Activated naive CD4-positive, alpha-beta T cell treated with anti-CD3 and anti-CD28 coated beads, Interleukin-2, amount 10 ng/mL, durations not matched to agents 7 days and 5 days (primary cell): ENCODE results near the gene GPC2.
"Not testable (repeated sequence)": the region's sequence is repeated elsewhere in the genome, so short reads cannot be mapped to it uniquely, and the experiment has no call there.

Experiments
- CTCF ChIA-PET: fragments of 350-600 bp; sonication (Branson Sonifier 250); formaldehyde crosslinking; loops from one replicate; lab custom pipeline; 2021; ENCODE audit warnings: antibody characterized with exemption; lab: Charles Lee
- DNase-seq: peaks from one replicate; pipeline ENCODE4 v3.0.0-alpha.2; 2020
- H3K27ac Mint-ChIP-seq: one replicate; pipeline ENCODE4 v1.8.0; 2021; ENCODE audit warnings: mild to moderate bottlenecking, moderate library complexity, mixed read lengths
- H3K27me3 Mint-ChIP-seq: one replicate; pipeline ENCODE4 v1.8.0; 2021; ENCODE audit warnings: mild to moderate bottlenecking, mixed read lengths
- H3K36me3 Mint-ChIP-seq: one replicate; pipeline ENCODE4 v1.8.0; 2021; ENCODE audit warnings: mixed read lengths
- H3K4me1 Mint-ChIP-seq: one replicate; pipeline ENCODE4 v1.8.0; 2021; ENCODE audit warnings: mixed read lengths
- H3K4me3 Mint-ChIP-seq: one replicate; pipeline ENCODE4 v1.8.0; 2021; ENCODE audit warnings: mild to moderate bottlenecking, moderate library complexity, mixed read lengths
- H3K9me3 Mint-ChIP-seq: one replicate; pipeline ENCODE4 v1.8.0; 2021; ENCODE audit warnings: mixed read lengths

The GPC2 gene

GRCh38 chr7:100141555-100141949 lies 35.6 kb downstream of the GPC2 start:
- H3K27ac Mint-ChIP-seq = no peak overlapping the region
- CTCF ChIA-PET = interaction anchor here (1.1 to 2.0 kb wide), 2 partner anchors 9 to 76 kb away, joined by 3 to 10 read pairs; no protein-coding TSS in a partner anchor
- peaks cover 8% of the 10 kb centered on the region for H3K27me3 Mint-ChIP-seq
- H3K36me3 Mint-ChIP-seq = no peaks in the 10 kb centered on the region
- H3K4me1 Mint-ChIP-seq = peaks cover 19% of the 10 kb centered on the region
- no peak overlapping the region for H3K4me3 Mint-ChIP-seq
- DNase-seq = no peak
- H3K9me3 Mint-ChIP-seq = no peaks in the 10 kb centered on the region

- CTCF ChIA-PET = interaction anchor here (0.7 to 1.7 kb wide), 6 partner anchors 10 to 270 kb away, joined by 3 to 13 read pairs (median 4); partner anchors contain the start of gene LAMTOR4
- Mint-ChIP-seq H3K27me3 (peaks cover 16% of the 10 kb centered on the region), H3K4me3 (no peak overlapping the region), H3K36me3 (no peaks in the 10 kb centered on the region), H3K9me3 (no peaks in the 10 kb centered on the region), H3K27ac (peak overlapping the region; percentile 68), H3K4me1 (peaks cover 19% of the 10 kb centered on the region)
- DNase-seq = no peak
Measured at GRCh38 chr7:100137851-100138760, 39.1 kb downstream of the GPC2 start.

- DNase-seq = peak; percentile 81
- CTCF ChIA-PET = interaction anchor here (0.6 to 5.0 kb wide), 39 partner anchors 9 to 456 kb away, joined by 3 to 46 read pairs (median 5); partner anchors contain the start of genes AP4M1 and MCM7
- Mint-ChIP-seq H3K36me3 (no peaks in the 10 kb centered on the region), H3K27ac (no peak overlapping the region), H3K27me3 (peaks cover 16% of the 10 kb centered on the region), H3K9me3 (no peaks in the 10 kb centered on the region), H3K4me1 (peaks cover 36% of the 10 kb centered on the region), H3K4me3 (no peak overlapping the region)
Measured at GRCh38 chr7:100132697-100133151, 44.5 kb downstream of the GPC2 start.

GRCh38 chr7:100132126-100132525 lies 45.1 kb downstream of the GPC2 start:
- H3K36me3 Mint-ChIP-seq = no peaks in the 10 kb centered on the region
- CTCF ChIA-PET = interaction anchor here (0.6 to 5.0 kb wide), 28 partner anchors 8 to 457 kb away, joined by 3 to 46 read pairs (median 5); partner anchors contain the start of genes AP4M1 and MCM7
- no peak for DNase-seq
- no peaks in the 10 kb centered on the region for H3K9me3 Mint-ChIP-seq
- H3K4me1 Mint-ChIP-seq = peaks cover 34% of the 10 kb centered on the region
- H3K27me3 Mint-ChIP-seq = peaks cover 16% of the 10 kb centered on the region
- H3K27ac Mint-ChIP-seq = no peak overlapping the region
- H3K4me3 Mint-ChIP-seq = no peak overlapping the region

GRCh38 chr7:100130608-100131453 lies 46.4 kb downstream of the GPC2 start:
- Mint-ChIP-seq H3K9me3 (no peaks in the 10 kb centered on the region), H3K27ac (no peak overlapping the region), H3K27me3 (peaks cover 11% of the 10 kb centered on the region), H3K4me1 (peaks cover 41% of the 10 kb centered on the region), H3K36me3 (no peaks in the 10 kb centered on the region), H3K4me3 (peak overlapping the region; percentile 15)
- CTCF ChIA-PET = interaction anchor here (0.6 to 5.0 kb wide), 14 partner anchors 10 to 1220 kb away, joined by 3 to 46 read pairs (median 3); partner anchors contain the start of gene AP4M1
- peak; percentile 91 for DNase-seq

- H3K9me3 Mint-ChIP-seq, H3K4me3 Mint-ChIP-seq, H3K36me3 Mint-ChIP-seq, H3K27ac Mint-ChIP-seq, H3K27me3 Mint-ChIP-seq, DNase-seq: not testable (repeated sequence)
- CTCF ChIA-PET = interaction anchor here (0.7 to 5.0 kb wide), 14 partner anchors 10 to 277 kb away, joined by 3 to 46 read pairs (median 4); partner anchors contain the start of gene AP4M1
- peaks cover 47% of the 10 kb centered on the region for H3K4me1 Mint-ChIP-seq
Measured at GRCh38 chr7:100130220-100130607, 47.0 kb downstream of the GPC2 start.

- Mint-ChIP-seq H3K4me3 (peak overlapping the region; percentile 99), H3K27ac (peak overlapping the region; percentile 89), H3K4me1 (peaks cover 57% of the 10 kb centered on the region), H3K9me3 (no peaks in the 10 kb centered on the region), H3K27me3 (peaks cover 7% of the 10 kb centered on the region), H3K36me3 (peaks cover 10% of the 10 kb centered on the region)
- CTCF ChIA-PET = interaction anchor here (0.6 to 3.7 kb wide), 10 partner anchors 27 to 431 kb away, joined by 3 to 22 read pairs (median 5); partner anchors contain the start of gene AP4M1
- no peak for DNase-seq
Measured at GRCh38 chr7:100128637-100128963, 48.6 kb downstream of the GPC2 start.

- peak; percentile 51 for DNase-seq
- peak overlapping the region; percentile 89 for H3K27ac Mint-ChIP-seq
- H3K27me3 Mint-ChIP-seq = peaks cover 7% of the 10 kb centered on the region
- peaks cover 12% of the 10 kb centered on the region for H3K36me3 Mint-ChIP-seq
- peaks cover 59% of the 10 kb centered on the region for H3K4me1 Mint-ChIP-seq
- H3K9me3 Mint-ChIP-seq = no peaks in the 10 kb centered on the region
- CTCF ChIA-PET = interaction anchor here (0.6 to 3.7 kb wide), 10 partner anchors 26 to 431 kb away, joined by 3 to 22 read pairs (median 5); partner anchors contain the start of gene AP4M1
- H3K4me3 Mint-ChIP-seq = peak overlapping the region; percentile 99
Measured at GRCh38 chr7:100127866-100128636, 49.1 kb downstream of the GPC2 start.

GRCh38 chr7:100126931-100127865 lies 50.0 kb downstream of the GPC2 start, which contains the start of gene MBLAC1:
MBLAC1 (plus strand) TSS chr7:100126967; CDS start chr7:100127396, 429 bp downstream.
- peak within 1 kb of the TSS; percentile 99 for H3K4me3 Mint-ChIP-seq
- CTCF ChIA-PET = interaction anchor here (0.9 to 1.1 kb wide), 3 partner anchors 44 to 214 kb away, joined by 3 read pairs; no protein-coding TSS in a partner anchor
- peaks cover 17% of the 10 kb centered on the region for H3K36me3 Mint-ChIP-seq
- peak within 1 kb of the TSS; percentile 100 for H3K27ac Mint-ChIP-seq
- peaks cover 59% of the 10 kb centered on the region for H3K4me1 Mint-ChIP-seq
- H3K9me3 Mint-ChIP-seq = no peaks in the 10 kb centered on the region
- peak; percentile 95 for DNase-seq
- no peaks in the 10 kb centered on the region for H3K27me3 Mint-ChIP-seq

- no peaks in the 10 kb centered on the region for H3K9me3 Mint-ChIP-seq
- H3K4me3 Mint-ChIP-seq = peak overlapping the region; percentile 99
- CTCF ChIA-PET = interaction anchor here (0.9 kb wide), 1 partner anchor 132 kb away, joined by 3 read pairs; no protein-coding TSS in a partner anchor
- H3K27me3 Mint-ChIP-seq = no peaks in the 10 kb centered on the region
- no peak for DNase-seq
- H3K27ac Mint-ChIP-seq = peak overlapping the region; percentile 100
- H3K4me1 Mint-ChIP-seq = peaks cover 59% of the 10 kb centered on the region
- H3K36me3 Mint-ChIP-seq = peaks cover 19% of the 10 kb centered on the region
Measured at GRCh38 chr7:100126239-100126930, 50.8 kb downstream of the GPC2 start.

- no peaks in the 10 kb centered on the region for H3K9me3 Mint-ChIP-seq
Measured at GRCh38 chr7:100124301-100125230, 52.6 kb downstream of the GPC2 start.

More at GRCh38 chr7:100124301-100125230, 52.6 kb downstream of the GPC2 start:
- Mint-ChIP-seq H3K36me3 (peaks cover 19% of the 10 kb centered on the region), H3K27me3 (no peaks in the 10 kb centered on the region), H3K4me1 (peaks cover 60% of the 10 kb centered on the region), H3K27ac (peak overlapping the region; percentile 73), H3K4me3 (peak overlapping the region; percentile 99)
- DNase-seq = no peak
- CTCF ChIA-PET = interaction anchor here (0.6 to 1.1 kb wide), 3 partner anchors 8 to 65 kb away, joined by 3 to 4 read pairs (median 3); no protein-coding TSS in a partner anchor
